HepG2 (cell line): ENCODE results near the gene TEKT2. TPM values are rescaled to one million over a fixed set of nuclear protein-coding genes. Genes with fewer than 3 reads are reported as not detected.

Experiments
- ATAC-seq: fragments of 200-7000 bp; cut with Tn5 transposase; 3 replicates; pipeline ENCODE4 v1.9.1; 2020; ENCODE audit warnings: mild to moderate bottlenecking, moderate library complexity
- BruUV-seq: library from RNA; stranded (reverse); fragments of 400-500 nt; replicated peaks from 2 replicates; lab custom pipeline; 2021; lab: Mats Ljungman, UMichigan
- CTCF ChIA-PET: fragments of 300-600 bp; formaldehyde crosslinking; extraction: SDS; loops from one replicate; lab custom pipeline; 2021; ENCODE audit warnings: low total read pairs, inconsistent platforms, low intra/inter-chr PET ratio; lab: Yijun Ruan, JAX
- POLR2A ChIA-PET: fragments of 350-600 bp; sonication (Branson Sonifier 250); formaldehyde crosslinking; loops from one replicate; lab custom pipeline; 2020; ENCODE audit warnings: antibody characterized with exemption, inconsistent platforms; lab: Yijun Ruan, JAX
- DNase-seq: peaks from one replicate; pipeline ENCODE4 v3.0.0-alpha.2; 2015; ENCODE audit warnings: low spot score
- FAIRE-seq: peaks from 3 replicates; lab custom pipeline; 2011; peaks lifted over from hg19 to GRCh38; lab: Jason Lieb, UNC
- H2AFZ ChIP-seq: one replicate; pipeline ENCODE4 v1.6.1; 2011; ENCODE audit warnings: low read length, inconsistent platforms
- H3K27ac ChIP-seq: fragments of 300-600 bp; 3 replicates; pipeline ENCODE4 v1.8.0; 2011; ENCODE audit warnings: mixed run types, mild to moderate bottlenecking, mixed read lengths, low read length, inconsistent platforms; ENCODE audit not compliant: insufficient read depth; ENCODE audit errors: extremely low read length
- H3K27me3 ChIP-seq, 2 experiments: fragments of 200-600 bp in 1 of 2; 2 replicates in 1 of 2; 3 replicates in 1 of 2; pipeline versions ENCODE4 v1.6.0 to v1.8.0; 2011; ENCODE audit warnings: low read length in 2 of 2, mild to moderate bottlenecking in 2 of 2, moderate library complexity in 2 of 2, inconsistent platforms in 1 of 2; ENCODE audit not compliant: insufficient read depth in 2 of 2, control insufficient read depth in 1 of 2
- H3K36me3 ChIP-seq, 2 experiments: fragments of 200-600 bp in 1 of 2; replicated peaks in 1 of 2; 2 replicates in 1 of 2; 3 replicates in 1 of 2; pipeline versions ENCODE4 v1.5.1 to v1.8.0; 2011; ENCODE audit warnings: low read length in 2 of 2, inconsistent platforms in 1 of 2; ENCODE audit not compliant: insufficient read depth in 2 of 2, control insufficient read depth in 1 of 2
- H3K4me1 ChIP-seq: 2 replicates; pipeline ENCODE4 v1.5.1; 2012; ENCODE audit warnings: low read length, inconsistent platforms; ENCODE audit not compliant: insufficient read depth
- H3K4me2 ChIP-seq: 2 replicates; pipeline ENCODE4 v1.6.0; 2011; ENCODE audit warnings: low read depth, low read length, inconsistent platforms
- H3K4me3 ChIP-seq, 3 experiments: fragments of 200-600 bp in 1 of 3; sonication (generic), shearing (Covaris generic) in 1 of 3; replicated peaks in 1 of 3; 2 replicates each; pipeline ENCODE4 v1.5.1; 2011 to 2016; ENCODE audit warnings: low read length in 3 of 3, inconsistent platforms in 2 of 3, low read depth in 2 of 3, mild to moderate bottlenecking in 2 of 3, control low read depth in 1 of 3, mixed read lengths in 1 of 3; ENCODE audit not compliant: insufficient read depth in 1 of 3
- H3K79me2 ChIP-seq: one replicate; pipeline ENCODE4 v1.6.1; 2011; ENCODE audit warnings: low read length, inconsistent platforms; ENCODE audit not compliant: insufficient read depth
- H3K9ac ChIP-seq: 2 replicates; pipeline ENCODE4 v1.6.0; 2011; ENCODE audit warnings: mild to moderate bottlenecking, low read depth, low read length, inconsistent platforms; ENCODE audit not compliant: insufficient read depth
- H3K9me3 ChIP-seq: 2 replicates; pipeline ENCODE4 v1.5.1; 2012; ENCODE audit warnings: mild to moderate bottlenecking, low read length
- H4K20me1 ChIP-seq: 2 replicates; pipeline ENCODE4 v1.6.0; 2011; ENCODE audit warnings: inconsistent platforms, mild to moderate bottlenecking, low read length, moderate library complexity; ENCODE audit not compliant: insufficient read depth
- PCBP1 ChIP-seq: fragments of 200-400 bp; formaldehyde crosslinking; IDR thresholded peaks from 2 replicates; pipeline ENCODE4 v1.6.1; 2017; ENCODE audit warnings: mild to moderate bottlenecking, low read depth, low read length, borderline replicate concordance
- PHF8 ChIP-seq: sonication (generic); formaldehyde crosslinking; IDR thresholded peaks from 2 replicates; pipeline ENCODE4 v1.5.0; 2020; ENCODE audit warnings: missing genetic modification reagents
- RAD51 ChIP-seq: fragments of 450-650 bp; IDR thresholded peaks from 2 replicates; pipeline ENCODE4 v1.6.1; 2016; ENCODE audit warnings: borderline replicate concordance
- SALL1 ChIP-seq: sonication (generic); formaldehyde crosslinking; IDR thresholded peaks from 2 replicates; pipeline ENCODE4 v1.8.0; 2022; ENCODE audit warnings: mild to moderate bottlenecking, missing genetic modification reagents
- ZMYM2 ChIP-seq: sonication (generic); formaldehyde crosslinking; IDR thresholded peaks from 2 replicates; pipeline ENCODE4 v1.8.0; 2022; ENCODE audit warnings: mild to moderate bottlenecking, missing genetic modification reagents
- ZNF296 ChIP-seq: sonication (generic); formaldehyde crosslinking; conservative IDR thresholded peaks from 2 replicates; pipeline ENCODE4 v1.5.0; 2020; ENCODE audit warnings: mild to moderate bottlenecking, missing genetic modification reagents
- ZNF563 ChIP-seq: sonication (generic); formaldehyde crosslinking; IDR thresholded peaks from 2 replicates; pipeline ENCODE4 v1.8.0; 2022; ENCODE audit warnings: mild to moderate bottlenecking, moderate library complexity, missing genetic modification reagents
- ZNF687 ChIP-seq: sonication (generic); formaldehyde crosslinking; IDR thresholded peaks from 2 replicates; pipeline ENCODE4 v1.5.1; 2020; ENCODE audit warnings: mild to moderate bottlenecking, missing genetic modification reagents, moderate library complexity
- ZNF770 ChIP-seq: sonication (generic); formaldehyde crosslinking; IDR thresholded peaks from 2 replicates; pipeline ENCODE4 v1.5.0; 2020; ENCODE audit warnings: mild to moderate bottlenecking, missing genetic modification reagents
- ZNF777 ChIP-seq: sonication (generic); formaldehyde crosslinking; IDR thresholded peaks from 2 replicates; pipeline ENCODE4 v1.4.0; 2020; ENCODE audit warnings: missing genetic modification reagents
- WGBS: methylation state at CpG from one replicate; pipeline ENCODE4 v1.1.6; 2017; ENCODE audit warnings: low lambda C conversion rate; 5-methylcytosine and 5-hydroxymethylcytosine counted together
- in situ Hi-C: cut with HindIII; loops from 2 replicates; pipeline ENCODE4 v1.10.0; 2017; ENCODE audit warnings: low pct_unique_long_range_greater_than_20kb; ENCODE audit not compliant: extremely low pct_ligation_motif_present
- intact Hi-C: fragments of 100-400 bp; cut with micrococcal nuclease; formaldehyde crosslinking; loops from one replicate; pipeline ENCODE4 v1.10.0; 2022; ENCODE audit not compliant: unreplicated experiment
- polyA plus RNA-seq, 8 experiments: library from polyadenylated mRNA; depleted of rRNA in 3 of 8; stranded (reverse) in 7 of 8; unstranded in 1 of 8; fragments of >200 nt; fragmentation: Illumina TruSeq in 4 of 8; extraction: Trizol in 4 of 8; gene quantifications; 2 replicates each; pipeline versions ENCODE4 v1.2.1 to v1.2.3, GENCODE V29; 2011 to 2016; ENCODE audit warnings: low read depth in 4 of 8, missing spikeins in 1 of 8, mixed read lengths in 1 of 8; ENCODE audit not compliant: insufficient read depth in 1 of 8
- total RNA-seq, 5 experiments: library from RNA; depleted of rRNA; stranded (reverse); fragments of >200 nt; fragmentation: Illumina TruSeq; extraction: Trizol; gene quantifications; 2 replicates each; pipeline ENCODE4 v1.2.3, GENCODE V29; 2016; ENCODE audit warnings: low read depth in 1 of 5

TEKT2 gene
- total and polyA plus RNA-seq, 2 of the 13 experiments (the other 11 are each of a cell fraction or from before 2014, with no cell fraction given) = 0.31 to 0.38 TPM

DNA sequence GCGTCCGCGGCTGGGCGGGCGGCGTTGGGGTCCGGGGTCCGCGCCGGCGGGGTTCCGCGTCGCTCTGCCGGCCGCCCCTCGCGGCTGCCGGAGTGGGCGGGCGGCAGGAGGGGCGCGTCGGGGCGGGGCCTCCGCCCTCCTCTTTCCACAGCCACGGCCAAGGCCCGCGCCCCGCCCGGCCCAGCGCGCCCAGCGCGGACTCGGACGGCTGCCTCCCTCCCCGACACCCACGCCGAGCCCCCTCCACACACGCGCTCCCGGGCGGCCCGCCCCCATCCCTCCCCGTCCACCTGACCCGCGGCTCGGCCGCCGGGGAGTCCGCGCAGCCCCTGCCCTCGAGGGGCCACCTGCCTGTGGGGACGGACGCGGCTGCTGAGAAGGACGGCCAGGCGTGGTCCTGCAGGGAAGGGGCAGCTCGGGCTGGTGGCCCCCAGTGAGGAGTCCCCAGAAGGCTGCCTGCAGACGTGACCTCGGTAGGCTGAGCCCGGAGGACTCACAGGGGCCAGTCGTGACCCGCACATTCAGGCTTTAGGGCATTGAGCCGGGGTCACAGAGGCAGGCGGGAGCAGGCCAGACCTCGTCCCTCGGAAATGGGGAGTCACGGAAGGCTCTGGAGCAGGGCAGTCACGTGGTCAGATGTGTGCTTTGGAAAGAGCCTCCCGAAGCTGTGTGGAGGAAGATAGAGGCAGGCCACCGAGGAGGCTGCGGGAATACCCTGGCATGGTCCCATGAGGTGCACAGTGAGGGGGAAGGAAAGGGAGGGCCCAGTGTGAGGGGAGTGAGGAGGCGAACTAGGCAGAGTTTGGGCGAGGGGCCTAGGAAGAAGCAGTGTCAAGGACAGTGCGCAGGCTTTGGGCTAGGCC lies 41.5 kb downstream of the TEKT2 start, which contains the start of gene COL8A2:
Gene COL8A2 (minus strand): TSS at position 94 of the 863 bp plus-strand sequence. CDS start 24,980 bp downstream, outside the sequence.
- ATAC-seq (peak; percentile 9), DNase-seq (no peak), FAIRE-seq (no peak)
- intact Hi-C loops = no loop called here
- H3K9me3 ChIP-seq = no peaks in the 10 kb centered on the region
- H3K4me2 ChIP-seq = peak within 1 kb of the TSS; percentile 67
- H2AFZ ChIP-seq = no peak within 1 kb of the TSS
- no peaks in the 10 kb centered on the region for H3K79me2 ChIP-seq
- in situ Hi-C loops = no loop called here
- H3K9ac ChIP-seq = no peak within 1 kb of the TSS
- POLR2A ChIA-PET = no interaction called here
- TF ChIP-seq PHF8 (CRISPR knock-in tag) = no peak
- TF ChIP-seq ZMYM2 (CRISPR knock-in tag) = 0 out of 2 replicates have a peak, but pooled peaks have one; percentile 51
- TF ChIP-seq RAD51 = peak; percentile 63; the same call in 1 of the 2 replicates
- peak; percentile 81 for TF ChIP-seq ZNF777 (CRISPR knock-in tag)
- no peak for TF ChIP-seq ZNF296 (CRISPR knock-in tag)
- TF ChIP-seq SALL1 = 0 out of 2 replicates have a peak, but pooled peaks have one; percentile 12
- peak; percentile 63 for TF ChIP-seq ZNF687
- TF ChIP-seq PCBP1 = no peak
- TF ChIP-seq ZNF770 (CRISPR knock-in tag) = peak; percentile 26; the same call in 1 of the 2 replicates
- peak; percentile 67; the same call in 1 of the 2 replicates for TF ChIP-seq ZNF563 (CRISPR knock-in tag)
- H4K20me1 ChIP-seq = no peaks in the 10 kb centered on the region
- peak within 1 kb of the TSS in 2 of 3 experiments; percentile 26 to 59; a peak in 3 of 6 replicates for H3K4me3 ChIP-seq
- CTCF ChIA-PET = no interaction called here
- no peaks in the 10 kb centered on the region for H3K36me3 ChIP-seq
- peaks cover 49% of the 10 kb centered on the region for H3K4me1 ChIP-seq
- H3K27me3 ChIP-seq = peaks cover 11 to 41% of the 10 kb centered on the region in 2 experiments; a peak in 4 of 5 replicates
- no TSS peak for BruUV-seq
- H3K27ac ChIP-seq = no peak within 1 kb of the TSS
- 28% methylated on average over 23 of the region's 77 CpGs for WGBS
